Measurements from ENCODE around the gene SDC4. TPM values are rescaled to one million over a fixed set of nuclear protein-coding genes. Genes with fewer than 3 reads are reported as not detected.

The SDC4 gene
- total RNA-seq, 1 experiment from 2014 or later = 12.7 TPM

DNA sequence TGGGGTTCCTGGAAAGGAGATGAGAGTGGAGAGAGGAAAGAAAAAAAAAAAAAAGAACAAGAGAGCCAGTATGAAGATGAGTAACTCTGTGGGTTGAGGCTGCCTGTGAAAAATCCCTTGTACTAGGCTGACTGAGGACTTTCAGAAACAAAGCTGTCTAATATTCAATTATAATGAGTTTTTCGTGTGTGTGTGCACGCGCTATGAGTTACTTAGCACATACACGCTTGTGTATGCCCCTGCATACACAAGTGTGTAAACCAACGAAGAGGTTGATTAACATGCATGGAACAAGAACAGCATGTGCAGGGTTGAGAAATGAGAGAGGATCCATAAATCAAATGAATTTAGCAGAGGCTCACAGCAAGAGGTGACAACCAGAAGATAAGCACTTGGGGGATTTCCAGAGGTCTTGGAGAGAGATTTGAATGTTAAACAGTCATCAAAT lies 46.4 kb downstream of the SDC4 start:
- DNase-seq (ENCODE audit: extremely low read depth, low read depth) = no peak

DNA sequence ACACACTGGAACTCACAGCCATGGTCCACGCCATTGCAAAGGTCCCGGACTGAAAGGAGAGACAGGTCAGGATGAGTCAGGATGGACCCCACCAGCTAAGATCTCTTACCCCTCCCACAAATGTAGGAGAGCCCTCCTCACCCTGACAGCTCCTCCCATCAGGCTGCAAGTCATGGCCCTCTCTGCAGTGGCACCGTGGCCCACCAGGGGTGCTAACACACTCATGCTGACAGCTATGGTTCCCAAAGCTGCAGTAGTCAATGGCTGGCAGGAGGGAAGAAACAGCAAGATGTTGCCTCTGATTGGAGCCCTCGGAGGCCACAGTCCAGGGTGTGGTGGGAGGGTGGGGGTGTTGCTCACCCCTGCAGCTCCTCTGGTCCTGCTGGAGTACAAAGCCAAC lies 47.3 kb downstream of the SDC4 start:
- peak; percentile 25 for DNase-seq (ENCODE audit: extremely low read depth, low read depth)

DNA sequence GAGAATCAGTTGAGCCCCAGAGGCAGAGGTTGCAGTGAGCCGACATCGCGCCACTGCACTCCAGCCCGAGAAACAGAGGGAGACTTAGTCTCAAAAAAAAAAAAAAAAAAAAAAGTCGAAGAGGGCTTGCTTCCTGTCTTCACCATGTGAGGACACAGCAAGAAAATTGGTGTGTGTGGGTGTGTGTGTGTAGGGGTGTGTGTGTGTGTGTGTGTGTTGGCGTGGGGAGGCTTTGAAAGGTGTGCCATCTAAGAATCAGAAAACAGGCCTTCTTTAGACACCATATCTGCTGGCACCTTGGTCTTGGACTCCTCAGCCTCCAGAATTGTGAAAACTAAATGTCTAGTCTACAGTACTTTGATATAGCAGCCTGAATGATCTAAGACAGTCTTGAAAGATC lies 48.4 kb downstream of the SDC4 start:
- DNase-seq (ENCODE audit: extremely low read depth, low read depth) = no peak

DNA sequence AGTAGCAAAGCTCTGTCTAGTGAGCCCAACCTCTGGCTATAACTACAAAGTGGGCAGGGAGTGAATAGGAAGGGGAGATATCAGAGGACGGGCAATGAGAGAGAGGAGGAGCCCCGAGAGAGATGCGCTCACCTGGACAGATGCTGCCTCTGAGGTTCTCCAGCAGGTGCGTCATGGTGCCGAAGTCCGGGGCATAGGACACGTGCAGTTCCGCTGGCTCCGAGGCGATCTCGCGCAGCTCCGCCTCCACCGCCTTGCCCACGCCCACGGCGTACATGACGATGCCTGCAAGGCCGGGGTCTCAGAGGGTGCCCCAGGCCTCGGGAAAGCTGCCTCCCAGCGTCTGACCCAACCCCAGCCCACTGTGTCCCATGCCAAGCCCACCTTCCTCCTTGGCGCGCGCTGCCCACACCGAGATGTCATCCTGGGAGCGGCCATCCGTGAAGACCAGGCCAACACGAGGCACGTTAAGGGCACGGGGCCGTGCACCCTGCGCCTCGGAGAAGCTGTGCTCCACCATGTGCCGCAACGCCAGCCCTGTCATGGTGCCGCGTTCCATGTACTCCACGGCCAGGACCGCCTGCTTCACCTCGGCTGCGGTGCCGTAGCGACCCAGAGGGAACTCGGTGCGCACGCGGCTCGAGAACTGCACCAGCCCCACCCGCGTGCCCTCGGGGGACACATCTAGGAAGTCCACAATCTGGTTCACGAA lies 50.3 kb downstream of the SDC4 start:
- no peak for DNase-seq (ENCODE audit: extremely low read depth, low read depth)

DNA sequence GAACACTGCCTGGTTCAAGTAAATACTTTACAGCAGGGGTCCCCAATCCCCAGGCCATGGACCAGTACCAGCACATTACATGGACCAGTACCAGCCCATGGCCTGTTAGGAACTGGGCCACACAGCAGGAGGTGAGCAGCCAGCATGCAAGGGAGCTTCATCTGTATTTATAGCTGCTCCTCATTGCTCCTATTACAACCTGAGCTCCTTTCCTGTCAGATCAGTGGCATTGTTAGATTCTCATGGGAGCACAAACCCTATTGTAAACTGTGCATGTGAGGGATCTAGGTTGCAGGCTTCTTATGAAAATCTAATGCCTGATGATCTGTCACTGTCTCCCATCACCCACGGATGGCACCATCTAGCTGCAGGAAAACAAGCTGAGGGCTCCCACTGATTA lies 53.6 kb downstream of the SDC4 start:
- DNase-seq (ENCODE audit: extremely low read depth, low read depth) = no peak

DNA sequence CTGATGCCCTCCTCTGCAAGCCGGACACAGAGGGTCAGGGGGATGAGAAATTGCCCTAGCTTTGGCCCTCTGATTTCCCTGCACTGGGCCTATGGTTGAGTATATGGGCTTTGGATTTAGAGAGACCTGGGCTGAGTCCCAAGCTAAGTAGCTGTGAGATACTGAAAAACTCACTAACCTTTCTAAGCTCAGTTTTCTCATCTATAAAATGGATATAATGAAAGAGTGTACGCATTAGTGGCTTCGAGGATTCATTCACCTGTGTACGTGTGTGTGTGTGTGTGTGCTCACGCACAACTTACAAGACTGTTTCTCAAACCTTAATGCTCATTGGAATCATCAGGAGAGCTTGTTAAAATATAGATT lies 54.2 kb downstream of the SDC4 start:
- DNase-seq (ENCODE audit: extremely low read depth, low read depth) = no peak

DNA sequence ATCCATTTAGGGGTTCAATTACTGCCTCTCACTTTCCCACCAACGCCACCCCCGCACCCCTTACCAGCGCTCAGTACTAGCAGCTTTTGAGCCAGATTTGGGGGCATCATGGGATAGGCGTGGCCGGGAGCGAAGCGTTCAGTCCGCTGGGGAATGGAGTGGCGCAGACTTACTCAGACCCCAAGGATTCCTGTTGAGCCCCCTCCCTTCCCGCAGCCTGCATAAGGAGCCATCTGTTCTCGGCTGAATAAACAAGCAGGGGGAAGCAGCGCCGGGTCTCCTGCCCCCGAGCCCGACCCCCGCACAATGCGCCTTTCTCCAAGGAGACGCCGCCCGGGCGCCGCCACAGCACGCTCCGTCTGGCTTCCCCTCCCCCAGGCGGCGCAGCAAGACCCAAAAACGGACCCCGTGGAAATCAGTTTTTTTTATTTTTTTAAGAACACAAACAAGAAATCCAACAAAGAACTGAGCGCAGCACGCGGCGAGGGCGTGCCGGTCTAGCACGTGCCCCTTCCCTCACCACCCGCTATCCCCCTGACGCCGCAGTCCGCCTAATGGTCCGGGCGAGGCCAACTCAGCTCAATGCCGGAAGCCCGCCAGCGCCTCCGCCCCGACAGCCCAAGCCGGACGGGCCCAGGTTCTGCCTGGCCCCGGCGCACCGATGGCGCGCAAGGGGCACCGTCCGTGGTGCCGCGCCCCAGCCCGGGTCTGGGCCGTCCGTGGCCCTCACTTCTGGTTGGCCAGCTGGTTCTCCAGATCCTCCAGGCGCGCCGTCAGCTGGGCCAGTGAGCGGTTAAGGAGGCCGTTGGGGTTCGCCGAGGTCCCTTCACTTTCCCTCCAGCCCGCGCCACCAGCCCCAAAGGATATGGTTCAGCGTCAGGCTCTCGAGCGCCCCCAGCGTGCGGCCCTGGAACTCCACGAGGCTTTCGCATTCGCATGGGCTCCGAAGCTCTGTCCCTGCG lies 54.9 kb downstream of the SDC4 start:
- peak; percentile 83 for DNase-seq (ENCODE audit: extremely low read depth, low read depth)

DNA sequence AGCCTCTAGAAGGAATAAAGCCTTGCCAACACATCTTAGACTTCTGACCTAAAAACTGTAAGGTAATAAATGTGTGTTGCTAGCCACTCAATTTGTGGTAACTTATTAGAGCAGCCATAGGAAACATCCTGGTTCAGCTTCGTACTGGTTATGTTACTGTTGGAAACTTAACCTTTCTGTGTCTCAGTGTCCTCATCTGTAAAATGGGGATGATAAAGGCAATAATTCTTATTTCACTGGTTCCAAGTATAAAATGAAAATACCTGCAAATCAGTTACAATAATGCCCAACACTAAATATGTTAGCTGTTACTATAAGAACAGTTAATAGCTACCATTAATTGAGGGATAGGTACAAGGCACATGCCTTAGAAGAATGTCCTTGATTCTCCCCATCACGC lies 55.9 kb downstream of the SDC4 start:
- DNase-seq (ENCODE audit: extremely low read depth, low read depth) = no peak

DNA sequence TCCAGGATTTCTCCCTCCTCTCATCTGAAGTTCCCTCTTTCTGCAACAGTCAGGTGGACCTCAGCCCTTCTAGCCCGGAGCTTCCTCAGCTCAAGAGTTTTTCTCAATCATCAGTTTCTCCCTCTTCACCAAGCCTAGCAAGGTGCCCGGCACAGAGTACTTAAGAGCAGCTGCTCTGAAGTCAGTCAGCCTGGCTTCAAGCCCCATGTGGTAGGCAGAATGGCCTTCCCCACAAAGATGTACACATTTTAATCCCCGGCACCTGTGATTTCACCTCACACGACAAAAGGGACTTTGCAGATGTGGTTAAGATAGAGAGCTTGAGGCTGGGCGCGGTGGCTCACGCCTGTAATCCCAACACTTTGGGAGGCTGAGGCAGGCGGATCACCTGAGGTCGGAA lies 56.7 kb downstream of the SDC4 start:
- DNase-seq (ENCODE audit: extremely low read depth, low read depth) = no peak

DNA sequence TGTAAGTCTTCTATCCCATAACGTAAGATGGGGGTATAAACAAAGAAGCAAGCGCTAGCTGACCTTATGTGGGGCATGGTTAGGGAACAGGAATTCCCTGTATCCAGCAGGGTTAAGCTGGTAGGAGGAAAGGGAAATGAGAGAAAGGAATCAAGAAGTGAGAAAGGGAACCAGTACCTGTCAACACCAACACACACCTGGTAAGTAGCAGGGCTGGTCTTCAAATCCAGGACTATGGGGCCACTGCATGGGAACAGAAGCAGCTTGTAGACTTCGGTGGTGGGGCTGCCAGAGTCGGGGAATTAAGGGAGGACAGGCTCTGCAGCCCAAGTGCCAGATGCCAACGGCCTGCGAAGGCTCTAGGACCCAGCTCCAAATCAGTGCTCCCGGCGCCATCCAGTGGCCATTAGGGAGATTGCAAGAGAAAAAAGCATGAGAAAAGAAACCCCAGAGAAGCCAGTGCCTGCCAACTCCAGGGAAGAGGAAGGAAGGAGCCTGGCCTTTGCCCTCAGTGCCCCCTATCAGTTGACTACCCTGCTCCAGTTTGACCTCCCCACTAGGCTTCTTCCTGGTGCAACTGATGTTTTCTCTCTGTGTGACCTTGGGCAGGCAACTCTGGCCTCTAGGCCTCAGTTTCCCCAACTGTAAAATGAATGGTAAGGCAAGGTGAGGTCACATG lies 57.4 kb downstream of the SDC4 start:
- DNase-seq (ENCODE audit: extremely low read depth, low read depth) = peak; percentile 83

DNA sequence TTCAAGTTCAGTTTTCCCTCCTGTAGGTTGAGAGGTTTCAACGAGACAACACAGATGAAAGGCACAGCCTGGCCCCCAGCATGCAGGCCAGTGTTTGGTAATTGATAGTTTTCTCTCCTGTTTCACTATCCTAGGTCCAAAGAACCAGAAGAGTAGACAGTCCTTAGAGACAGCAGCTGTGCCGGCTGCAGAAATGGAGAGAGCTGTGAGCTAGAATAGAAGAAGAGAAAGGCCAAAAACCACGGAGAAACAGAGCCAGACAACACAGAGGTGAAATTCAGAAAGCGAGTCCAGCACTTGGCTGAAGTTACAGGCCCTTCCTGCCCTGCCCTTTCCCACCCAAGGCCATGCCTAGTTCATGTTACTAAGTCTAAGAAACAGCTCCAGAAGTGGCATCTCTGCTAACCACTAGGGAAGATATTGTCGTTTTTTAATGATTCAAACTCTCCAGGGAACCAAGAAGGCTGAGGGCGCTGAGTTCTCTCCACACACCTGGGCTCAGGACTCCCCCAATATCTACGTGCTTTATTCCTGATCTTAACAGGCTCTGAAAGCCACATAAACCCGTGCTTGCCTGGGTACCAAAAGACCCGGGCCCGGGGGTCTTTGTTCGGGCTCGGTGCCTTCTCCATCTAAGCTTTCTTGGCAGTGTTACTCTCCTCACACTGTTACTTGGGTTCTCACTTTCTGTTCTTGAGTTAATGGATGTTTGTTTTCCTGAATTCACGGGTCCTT lies 58.1 kb downstream of the SDC4 start:
- no peak for DNase-seq (ENCODE audit: extremely low read depth, low read depth)

DNA sequence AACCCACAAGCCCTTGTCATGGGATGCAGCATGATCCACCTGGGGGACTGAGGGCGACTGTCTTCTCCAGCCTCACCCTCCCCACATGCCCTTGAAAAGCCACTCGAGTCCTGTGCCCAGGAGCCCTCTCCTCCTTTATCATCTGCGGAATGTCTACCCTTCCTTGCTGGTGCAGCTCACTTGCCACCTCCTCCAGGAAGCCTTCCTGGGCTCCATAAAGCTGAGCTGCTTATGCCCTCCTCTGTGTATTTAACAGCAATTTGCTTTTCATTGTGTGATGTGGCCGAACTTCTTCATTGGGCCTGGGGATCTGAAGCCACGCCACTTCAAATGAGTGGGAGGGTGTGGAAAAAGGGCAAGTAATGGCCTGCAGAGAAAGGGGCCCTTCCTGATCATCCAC lies 59.4 kb downstream of the SDC4 start:
- no peak for DNase-seq (ENCODE audit: extremely low read depth, low read depth)

DNA sequence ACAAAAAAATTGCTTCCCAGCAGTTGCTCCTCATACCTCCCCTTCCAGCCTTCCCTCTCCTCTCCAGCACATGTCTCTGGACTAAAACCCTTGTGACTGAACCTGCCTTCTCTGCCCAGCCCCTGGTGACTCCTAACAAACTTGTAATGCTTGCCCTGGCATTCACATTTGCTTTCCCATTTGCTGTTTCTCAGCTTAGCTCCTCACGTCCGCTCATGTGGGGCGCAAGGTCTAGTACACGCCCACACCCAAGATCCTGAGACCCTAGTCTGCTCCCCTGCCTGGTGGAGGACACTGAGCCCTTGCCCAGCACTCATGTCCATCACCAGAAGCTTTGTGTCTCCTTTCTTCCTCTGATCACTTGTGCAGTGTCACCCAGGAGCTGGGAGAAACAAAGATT lies 59.8 kb downstream of the SDC4 start:
- DNase-seq (ENCODE audit: extremely low read depth, low read depth) = no peak

DNA sequence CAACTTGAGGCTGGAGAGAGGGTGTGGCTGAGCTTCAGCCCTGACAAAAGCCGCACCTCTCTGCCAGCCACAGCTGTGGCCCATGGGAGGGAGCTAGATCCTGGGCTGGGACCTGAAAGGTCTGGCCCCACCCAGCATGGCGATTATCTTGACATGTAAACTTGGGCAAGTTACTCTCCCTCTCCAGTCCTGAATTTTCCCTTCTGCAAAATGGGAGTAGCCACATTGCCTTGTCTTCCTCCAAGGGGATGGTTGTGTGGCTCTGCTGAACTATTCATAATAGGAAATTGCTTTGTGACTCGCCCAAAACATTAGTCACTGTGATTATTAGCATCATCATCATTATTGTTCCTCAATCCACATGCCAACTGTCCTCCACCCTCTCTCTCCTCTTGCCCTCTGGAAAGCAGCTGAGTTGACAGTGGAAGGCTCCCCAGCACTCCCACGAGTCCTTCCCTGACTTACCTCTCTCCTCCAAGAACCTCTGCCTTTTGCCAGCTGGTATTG lies 64.6 kb downstream of the SDC4 start:
- DNase-seq (ENCODE audit: extremely low read depth, low read depth) = no peak

DNA sequence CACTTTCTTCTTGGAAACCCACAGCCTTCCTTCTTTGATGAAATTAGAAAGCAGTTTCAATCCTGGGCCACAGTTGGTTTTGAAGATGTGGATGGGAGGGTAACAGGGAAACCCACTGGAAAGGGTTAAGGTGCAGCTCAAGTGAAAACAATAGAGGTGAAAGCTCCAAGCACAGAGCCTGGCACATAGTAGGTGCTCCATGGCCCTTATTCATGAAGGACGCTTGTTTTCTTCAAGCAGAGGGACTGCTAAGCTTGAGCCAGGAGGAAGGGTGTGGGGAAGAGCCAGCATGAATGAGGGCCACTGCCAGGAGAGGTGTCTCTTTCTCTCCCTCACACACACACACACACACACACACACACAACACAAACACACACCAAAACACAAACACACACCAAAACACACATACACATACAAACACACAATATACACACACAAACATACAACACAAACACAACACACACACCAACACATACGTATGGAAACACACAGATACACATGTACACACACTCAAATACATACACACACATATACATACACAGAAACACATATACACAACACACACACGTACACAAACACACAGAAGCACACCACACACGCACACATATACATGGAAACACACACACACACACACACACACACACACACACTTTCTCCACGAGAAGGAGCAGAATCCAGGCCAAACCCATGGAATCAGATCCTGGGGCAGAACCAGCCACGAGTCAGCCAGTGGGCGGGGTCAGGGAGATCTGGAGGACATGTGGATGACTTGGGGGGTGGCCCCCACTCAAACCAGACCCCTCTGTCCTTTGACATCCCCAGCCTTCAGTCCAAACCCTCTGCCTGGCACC lies 65.3 kb downstream of the SDC4 start:
- DNase-seq (ENCODE audit: extremely low read depth, low read depth) = no peak

DNA sequence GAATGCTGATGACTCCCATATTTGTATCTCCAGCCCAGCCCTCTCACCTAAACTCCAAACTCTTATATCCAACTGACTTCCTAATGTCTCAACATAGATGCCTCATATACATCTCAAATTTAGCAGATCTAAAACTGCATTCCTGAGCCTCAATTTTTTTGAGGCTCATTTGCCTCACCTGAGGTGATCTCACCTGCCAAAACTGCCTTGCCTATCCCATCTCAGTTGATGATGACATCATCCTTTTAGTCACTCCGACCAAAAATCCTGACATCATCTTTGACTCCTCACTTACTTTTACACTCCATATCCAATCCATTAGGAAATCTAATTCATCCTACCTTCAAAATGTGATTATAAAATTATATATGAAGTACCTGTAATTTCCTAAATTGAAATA lies 68.2 kb downstream of the SDC4 start:
- no peak for DNase-seq (ENCODE audit: extremely low read depth, low read depth)

DNA sequence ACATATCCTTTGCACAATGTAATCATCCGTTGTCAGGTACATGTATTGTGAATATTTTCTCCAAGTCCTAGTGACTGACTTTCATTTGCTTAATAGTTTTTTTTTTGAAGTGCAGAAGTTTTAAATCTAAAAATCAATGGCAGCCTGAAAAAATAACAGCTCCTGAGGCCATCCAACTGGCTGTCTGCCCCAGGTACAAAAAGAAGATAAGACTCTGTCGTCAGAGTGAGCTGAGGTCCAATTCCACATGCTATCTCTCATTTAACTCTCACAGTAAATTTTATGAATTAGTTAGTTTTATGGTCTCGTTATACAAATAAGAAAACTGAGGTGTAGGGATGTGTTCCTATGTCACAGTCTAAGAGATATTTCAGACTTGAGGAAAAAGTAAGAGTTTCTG lies 72.9 kb downstream of the SDC4 start:
- no peak for DNase-seq (ENCODE audit: extremely low read depth, low read depth)

Data from NCI-H460 (cell line).